Measurements from ENCODE around the gene NR3C2. TPM values are rescaled to one million over a fixed set of nuclear protein-coding genes. Genes with fewer than 3 reads are reported as not detected.

NR3C2 gene
- polyA plus RNA-seq, 3 donors: 2.7 to 3.7 (median 3.1) TPM

- H3K27ac ChIP-seq (ENCODE audit: low read depth, low read length): no peak overlapping the region
- WGBS, 3 donors: 85 to 89% (median 87%) methylated on average over 1 of the region's 1 CpG
Measured at GRCh38 chr4:148287111-148287510, 155.1 kb downstream of the NR3C2 start.

- H3K27ac ChIP-seq (ENCODE audit: low read depth, low read length): no peak overlapping the region
Measured at GRCh38 chr4:148286012-148286411, 156.2 kb downstream of the NR3C2 start.

GRCh38 chr4:148283665-148284064 lies 158.5 kb downstream of the NR3C2 start:
- WGBS, 3 donors: 63 to 78% (median 77%) methylated on average over 4 of the region's 4 CpGs
- H3K27ac ChIP-seq (ENCODE audit: low read depth, low read length): no peak overlapping the region

- H3K27ac ChIP-seq (ENCODE audit: low read depth, low read length): no peak overlapping the region
Measured at GRCh38 chr4:148278310-148278709, 163.9 kb downstream of the NR3C2 start.

GRCh38 chr4:148275266-148275665 lies 166.9 kb downstream of the NR3C2 start:
- 68 to 88% (median 80%) methylated on average over 4 of the region's 4 CpGs for WGBS, 3 donors

More at GRCh38 chr4:148278310-148278709, 163.9 kb downstream of the NR3C2 start:
- 92 to 97% (median 96%) methylated on average over 9 of the region's 9 CpGs for WGBS, 3 donors

GRCh38 chr4:148273501-148273986 lies 168.7 kb downstream of the NR3C2 start:
- 26 to 38% (median 31%) methylated on average over 3 of the region's 3 CpGs for WGBS, 3 donors
- H3K27ac ChIP-seq (ENCODE audit: low read depth, low read length): no peak overlapping the region

More at GRCh38 chr4:148275266-148275665, 166.9 kb downstream of the NR3C2 start:
- no peak overlapping the region for H3K27ac ChIP-seq (ENCODE audit: low read depth, low read length)

GRCh38 chr4:148271166-148271565 lies 171.0 kb downstream of the NR3C2 start:
- WGBS, 3 donors: 66 to 93% (median 69%) methylated on average over 3 of the region's 3 CpGs
- H3K27ac ChIP-seq (ENCODE audit: low read depth, low read length): no peak overlapping the region

- 10 to 33% (median 31%) methylated on average over 1 of the region's 1 CpG for WGBS, 3 donors
- no peak overlapping the region for H3K27ac ChIP-seq (ENCODE audit: low read depth, low read length)
Measured at GRCh38 chr4:148270630-148271029, 171.6 kb downstream of the NR3C2 start.

- WGBS, 3 donors: 76 to 92% (median 92%) methylated on average over 3 of the region's 3 CpGs
Measured at GRCh38 chr4:148268835-148269234, 173.4 kb downstream of the NR3C2 start.

GRCh38 chr4:148266921-148267320 lies 175.3 kb downstream of the NR3C2 start:
- H3K27ac ChIP-seq (ENCODE audit: low read depth, low read length): no peak overlapping the region
- 59 to 74% (median 64%) methylated on average over 2 of the region's 2 CpGs for WGBS, 3 donors

More at GRCh38 chr4:148268835-148269234, 173.4 kb downstream of the NR3C2 start:
- H3K27ac ChIP-seq (ENCODE audit: low read depth, low read length): no peak overlapping the region

GRCh38 chr4:148266240-148266639 lies 176.0 kb downstream of the NR3C2 start:
- no peak overlapping the region for H3K27ac ChIP-seq (ENCODE audit: low read depth, low read length)
- WGBS, 3 donors: 95 to 97% (median 97%) methylated on average over 7 of the region's 7 CpGs

- WGBS, 3 donors: 61 to 96% (median 93%) methylated on average over 5 of the region's 5 CpGs
- H3K27ac ChIP-seq (ENCODE audit: low read depth, low read length): no peak overlapping the region
Measured at GRCh38 chr4:148265627-148266026, 176.6 kb downstream of the NR3C2 start.

GRCh38 chr4:148263802-148264201 lies 178.4 kb downstream of the NR3C2 start:
- WGBS, 3 donors: 69 to 87% (median 85%) methylated on average over 2 of the region's 2 CpGs

GRCh38 chr4:148263127-148263526 lies 179.1 kb downstream of the NR3C2 start:
- no peak overlapping the region for H3K27ac ChIP-seq (ENCODE audit: low read depth, low read length)
- 48 to 93% (median 88%) methylated on average over 4 of the region's 4 CpGs for WGBS, 3 donors

More at GRCh38 chr4:148263802-148264201, 178.4 kb downstream of the NR3C2 start:
- H3K27ac ChIP-seq (ENCODE audit: low read depth, low read length): no peak overlapping the region

- 72 to 85% (median 73%) methylated on average over 4 of the region's 4 CpGs for WGBS, 3 donors
- H3K27ac ChIP-seq (ENCODE audit: low read depth, low read length): no peak overlapping the region
Measured at GRCh38 chr4:148261848-148262247, 180.4 kb downstream of the NR3C2 start.

GRCh38 chr4:148259841-148260240 lies 182.4 kb downstream of the NR3C2 start:
- H3K27ac ChIP-seq (ENCODE audit: low read depth, low read length): no peak overlapping the region
- 94 to 97% (median 96%) methylated on average over 3 of the region's 3 CpGs for WGBS, 3 donors

GRCh38 chr4:148258535-148258934 lies 183.7 kb downstream of the NR3C2 start:
- 88 to 93% (median 88%) methylated on average over 7 of the region's 7 CpGs for WGBS, 3 donors
- H3K27ac ChIP-seq (ENCODE audit: low read depth, low read length): no peak overlapping the region

- H3K27ac ChIP-seq (ENCODE audit: low read depth, low read length): no peak overlapping the region
- 71 to 78% (median 76%) methylated on average over 1 of the region's 1 CpG for WGBS, 3 donors
Measured at GRCh38 chr4:148255344-148255720, 186.9 kb downstream of the NR3C2 start.

- WGBS, 3 donors: 94 to 97% (median 95%) methylated on average over 1 of the region's 1 CpG
Measured at GRCh38 chr4:148254621-148255343, 187.4 kb downstream of the NR3C2 start.

GRCh38 chr4:148253768-148254167 lies 188.4 kb downstream of the NR3C2 start:
- WGBS, 3 donors: 54 to 94% (median 93%) methylated on average over 4 of the region's 4 CpGs
- H3K27ac ChIP-seq (ENCODE audit: low read depth, low read length): no peak overlapping the region

More at GRCh38 chr4:148254621-148255343, 187.4 kb downstream of the NR3C2 start:
- H3K27ac ChIP-seq (ENCODE audit: low read depth, low read length): no peak overlapping the region

Measured in adipose tissue (tissue), 3 donors.